ENCODE data around the gene DIP2C. TPM values are rescaled to one million over a fixed set of nuclear protein-coding genes. Genes with fewer than 3 reads are reported as not detected.

DIP2C gene
- 11.0 and 13.2 TPM in 2 replicates for total RNA-seq (2022)
- percentile 67 among the genes with signal in this experiment for Bru-seq, nascent RNA
- percentile 63 among the genes with signal in this experiment for BruChase-seq, experiment 1, labeled RNA remaining after a 6-hour chase
- BruChase-seq, experiment 2, labeled RNA remaining after a 2-hour chase, result percentile 62 among the genes with signal in this experiment
- long read RNA-seq, partial matches to known transcripts, result 3 of 6 reads
- long read RNA-seq, other reads (novel, unspliced or antisense), result 3 of 6 reads

DNA sequence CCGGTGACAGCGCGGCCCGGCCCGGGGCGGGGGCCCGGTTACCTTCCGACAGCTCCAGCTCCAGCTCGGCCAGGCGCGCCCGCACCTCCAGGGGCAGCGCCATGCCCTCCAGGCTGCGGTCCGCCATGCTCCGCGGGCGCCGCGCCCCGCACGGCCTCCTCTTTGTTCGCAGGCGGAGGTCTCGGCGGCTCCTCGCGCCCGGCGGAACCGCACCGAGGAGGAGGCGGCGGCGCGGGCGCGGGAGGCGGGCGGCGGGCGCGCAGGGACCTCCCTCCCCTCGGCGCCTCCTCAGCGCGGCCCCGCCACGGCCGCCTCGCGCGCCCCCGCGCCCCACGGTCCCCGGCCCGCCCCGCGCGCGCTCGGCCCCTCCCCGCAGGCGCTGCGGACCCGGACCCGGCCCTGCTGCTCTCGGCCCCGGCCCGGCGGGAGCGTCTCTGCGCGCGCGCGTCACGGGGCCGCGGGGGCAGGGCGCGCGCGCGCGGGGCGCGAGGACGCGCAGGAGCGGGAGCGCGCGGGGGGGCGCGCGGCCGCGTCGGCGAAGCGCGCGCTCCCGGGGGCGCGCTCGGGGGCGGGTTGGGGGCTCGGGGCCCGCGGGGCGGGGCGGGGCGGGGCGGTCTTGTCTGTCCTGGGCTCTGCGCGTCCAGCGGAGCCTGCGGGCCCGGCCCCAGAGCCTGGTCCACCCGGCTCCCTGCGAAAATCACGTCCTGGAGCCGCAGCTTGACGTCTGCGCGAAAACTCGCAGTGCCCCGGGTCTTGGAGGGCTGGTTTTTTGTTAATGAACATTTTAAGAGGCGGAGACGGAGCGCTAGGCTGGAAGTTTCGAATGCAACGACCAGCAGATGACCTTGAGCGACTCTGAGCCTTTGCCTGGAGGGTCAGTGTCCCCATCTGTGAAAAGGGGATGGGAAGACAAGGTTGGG, at the start of gene DIP2C:
DIP2C (minus strand) TSS at position 217 of the 920 bp plus-strand sequence; CDS start at position 127, 90 bp downstream.
- H3K4me3 Mint-ChIP-seq (ENCODE audit: low read depth, unreplicated experiment), result peak within 1 kb of the TSS; percentile 78
- H3K27me3 Mint-ChIP-seq (ENCODE audit: unreplicated experiment), result no peaks in the 10 kb centered on the region
- peaks cover 22% of the 10 kb centered on the region for H3K4me1 Mint-ChIP-seq (ENCODE audit: low read depth, unreplicated experiment)
- CTCF ChIA-PET, result interaction anchor here (0.7 kb wide), 1 partner anchor 297 kb away, joined by 3 read pairs; no protein-coding TSS in a partner anchor
- peaks cover 31% of the 10 kb centered on the region for H3K36me3 Mint-ChIP-seq (ENCODE audit: insufficient read depth, unreplicated experiment)
- H3K27ac Mint-ChIP-seq (ENCODE audit: unreplicated experiment), result peak within 1 kb of the TSS; percentile 81
- TF ChIP-seq, protein P1, sequence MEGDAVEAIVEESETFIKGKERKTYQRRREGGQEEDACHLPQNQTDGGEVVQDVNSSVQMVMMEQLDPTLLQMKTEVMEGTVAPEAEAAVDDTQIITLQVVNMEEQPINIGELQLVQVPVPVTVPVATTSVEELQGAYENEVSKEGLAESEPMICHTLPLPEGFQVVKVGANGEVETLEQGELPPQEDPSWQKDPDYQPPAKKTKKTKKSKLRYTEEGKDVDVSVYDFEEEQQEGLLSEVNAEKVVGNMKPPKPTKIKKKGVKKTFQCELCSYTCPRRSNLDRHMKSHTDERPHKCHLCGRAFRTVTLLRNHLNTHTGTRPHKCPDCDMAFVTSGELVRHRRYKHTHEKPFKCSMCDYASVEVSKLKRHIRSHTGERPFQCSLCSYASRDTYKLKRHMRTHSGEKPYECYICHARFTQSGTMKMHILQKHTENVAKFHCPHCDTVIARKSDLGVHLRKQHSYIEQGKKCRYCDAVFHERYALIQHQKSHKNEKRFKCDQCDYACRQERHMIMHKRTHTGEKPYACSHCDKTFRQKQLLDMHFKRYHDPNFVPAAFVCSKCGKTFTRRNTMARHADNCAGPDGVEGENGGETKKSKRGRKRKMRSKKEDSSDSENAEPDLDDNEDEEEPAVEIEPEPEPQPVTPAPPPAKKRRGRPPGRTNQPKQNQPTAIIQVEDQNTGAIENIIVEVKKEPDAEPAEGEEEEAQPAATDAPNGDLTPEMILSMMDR (IDR thresholded peaks at IDR 0.05; ENCODE audit: unreplicated experiment), result no peak
- intact Hi-C loops (cut with micrococcal nuclease; ENCODE audit: unreplicated experiment), result loop anchor here (5.0 kb wide), 1 partner anchor 93 kb away; no protein-coding TSS in a partner anchor
- DNase-seq, result peak; percentile 77
- no TSS peak for BruUV-seq (replicated peaks)
- H3K9me3 Mint-ChIP-seq (ENCODE audit: low read depth, unreplicated experiment), result no peaks in the 10 kb centered on the region

GRCh38 chr10:734481-734880, 45.0 kb upstream of the DIP2C start:
- Mint-ChIP-seq H3K4me3 (ENCODE audit: low read depth, unreplicated experiment) (no peak overlapping the region), H3K27ac (ENCODE audit: unreplicated experiment) (no peak overlapping the region), H3K4me1 (ENCODE audit: low read depth, unreplicated experiment) (no peaks in the 10 kb centered on the region), H3K9me3 (ENCODE audit: low read depth, unreplicated experiment) (no peaks in the 10 kb centered on the region), H3K27me3 (ENCODE audit: unreplicated experiment) (peaks cover 46% of the 10 kb centered on the region), H3K36me3 (ENCODE audit: insufficient read depth, unreplicated experiment) (no peaks in the 10 kb centered on the region)
- CTCF ChIA-PET, result no interaction called here
- DNase-seq, result no peak
- intact Hi-C loops (cut with micrococcal nuclease; ENCODE audit: unreplicated experiment), result no loop called here
- no TSS peak for BruUV-seq (replicated peaks)
- TF ChIP-seq, protein P1 (IDR thresholded peaks at IDR 0.05; ENCODE audit: unreplicated experiment), result no peak

DNA sequence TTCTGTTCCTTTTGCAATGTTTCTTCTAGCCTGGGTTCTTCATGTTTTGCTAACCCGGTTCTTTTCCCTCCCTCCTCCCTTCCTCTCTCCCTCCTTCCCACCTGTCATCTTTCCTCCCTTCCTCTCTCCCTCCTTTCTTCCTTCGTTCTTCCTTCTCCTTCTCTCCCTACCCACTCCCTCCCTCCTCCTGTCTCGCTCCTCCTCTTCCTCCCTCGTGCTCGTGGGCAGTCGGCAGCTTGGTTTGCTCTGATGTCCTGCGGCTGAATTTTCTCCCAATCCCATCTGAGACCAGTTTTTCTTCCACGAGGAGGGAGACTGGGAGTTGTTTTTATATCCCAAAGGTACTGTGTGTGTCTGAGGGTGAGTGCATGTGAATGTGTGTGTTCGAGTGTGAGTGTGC, 43.6 kb upstream of the DIP2C start:
- H3K4me3 Mint-ChIP-seq (ENCODE audit: low read depth, unreplicated experiment), result no peak overlapping the region
- peaks cover 46% of the 10 kb centered on the region for H3K27me3 Mint-ChIP-seq (ENCODE audit: unreplicated experiment)
- no peaks in the 10 kb centered on the region for H3K9me3 Mint-ChIP-seq (ENCODE audit: low read depth, unreplicated experiment)
- CTCF ChIA-PET, result no interaction called here
- intact Hi-C loops (cut with micrococcal nuclease; ENCODE audit: unreplicated experiment), result no loop called here
- BruUV-seq (replicated peaks), result no TSS peak
- no peak for DNase-seq
- no peaks in the 10 kb centered on the region for H3K36me3 Mint-ChIP-seq (ENCODE audit: insufficient read depth, unreplicated experiment)
- TF ChIP-seq, protein P1 (IDR thresholded peaks at IDR 0.05; ENCODE audit: unreplicated experiment), result no peak
- H3K27ac Mint-ChIP-seq (ENCODE audit: unreplicated experiment), result no peak overlapping the region
- H3K4me1 Mint-ChIP-seq (ENCODE audit: low read depth, unreplicated experiment), result no peaks in the 10 kb centered on the region

GRCh38 chr10:729213-729612, 39.7 kb upstream of the DIP2C start:
- Mint-ChIP-seq H3K9me3 (ENCODE audit: low read depth, unreplicated experiment) (no peaks in the 10 kb centered on the region), H3K4me1 (ENCODE audit: low read depth, unreplicated experiment) (no peaks in the 10 kb centered on the region), H3K27me3 (ENCODE audit: unreplicated experiment) (peaks cover 45% of the 10 kb centered on the region), H3K4me3 (ENCODE audit: low read depth, unreplicated experiment) (no peak overlapping the region), H3K27ac (ENCODE audit: unreplicated experiment) (no peak overlapping the region), H3K36me3 (ENCODE audit: insufficient read depth, unreplicated experiment) (no peaks in the 10 kb centered on the region)
- BruUV-seq (replicated peaks), result no TSS peak
- CTCF ChIA-PET, result no interaction called here
- TF ChIP-seq, protein P1 (IDR thresholded peaks at IDR 0.05; ENCODE audit: unreplicated experiment), result no peak
- no peak for DNase-seq
- intact Hi-C loops (cut with micrococcal nuclease; ENCODE audit: unreplicated experiment), result no loop called here

Data from Calu3 (cell line).